Left ventricle myocardium superior (tissue), 1 donor: ENCODE measurements around the gene GDI1. TPM values are rescaled to one million over a fixed set of nuclear protein-coding genes. Genes with fewer than 3 reads are reported as not detected.

ENCODE experiments used
- ATAC-seq: fragments of 200-7000 bp; cut with Tn5 transposase; one replicate; pipeline ENCODE4 v1.9.1; 2020; ENCODE audit warnings: mild to moderate bottlenecking, moderate library complexity
- DNase-seq: peaks from one replicate; pipeline ENCODE4 v3.0.0-alpha.2; 2020
- intact Hi-C: fragments of 100-400 bp; cut with micrococcal nuclease; formaldehyde crosslinking; loops from one replicate; pipeline ENCODE4 v1.11.0; 2022
- total RNA-seq: library from RNA; stranded (reverse); fragmentation: NEBNext Ultra II Directional; extraction: Animal tissue kit (Norgen Biotek cat#: 25700); gene quantifications from one replicate; pipeline ENCODE4 v1.2.1, GENCODE V29; 2021
- donor health status: DM: no; HTN: yes; CAD: no; lungs with severe emphysema.

The GDI1 gene
- total RNA-seq, 1 donor from 2014 or later = 86.2 TPM

- ATAC-seq = no peak
- intact Hi-C loops = no loop called here
- DNase-seq = peak; percentile 23
Observed at GRCh38 chrX:154472685-154473632, 36.0 kb downstream of the GDI1 start.

- intact Hi-C loops = no loop called here
- peak; percentile 9 for DNase-seq
- ATAC-seq = no peak
Observed at GRCh38 chrX:154473683-154474082, 36.7 kb downstream of the GDI1 start.

DNA sequence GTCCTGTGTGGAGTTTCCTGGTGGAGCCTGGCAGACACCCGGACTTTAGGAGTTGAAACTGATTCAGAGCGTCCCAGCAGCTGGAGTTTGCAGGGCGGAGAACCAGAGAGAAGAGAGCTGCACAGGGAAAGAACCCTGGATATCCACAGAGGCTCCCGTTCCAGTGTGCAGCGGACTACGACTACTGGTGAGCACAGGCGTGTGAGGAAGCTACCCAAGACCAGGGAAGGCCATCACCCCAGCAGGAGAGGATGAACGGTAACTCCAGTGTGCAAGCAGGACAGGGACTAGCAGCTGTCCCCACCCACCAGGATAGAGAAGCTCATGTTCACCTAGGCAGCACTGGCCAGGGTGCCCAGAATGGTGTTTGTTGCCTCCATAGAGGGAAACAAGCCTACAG, 39.9 kb downstream of the GDI1 start:
- no peak for ATAC-seq
- intact Hi-C loops = no loop called here
- DNase-seq = no peak

DNA sequence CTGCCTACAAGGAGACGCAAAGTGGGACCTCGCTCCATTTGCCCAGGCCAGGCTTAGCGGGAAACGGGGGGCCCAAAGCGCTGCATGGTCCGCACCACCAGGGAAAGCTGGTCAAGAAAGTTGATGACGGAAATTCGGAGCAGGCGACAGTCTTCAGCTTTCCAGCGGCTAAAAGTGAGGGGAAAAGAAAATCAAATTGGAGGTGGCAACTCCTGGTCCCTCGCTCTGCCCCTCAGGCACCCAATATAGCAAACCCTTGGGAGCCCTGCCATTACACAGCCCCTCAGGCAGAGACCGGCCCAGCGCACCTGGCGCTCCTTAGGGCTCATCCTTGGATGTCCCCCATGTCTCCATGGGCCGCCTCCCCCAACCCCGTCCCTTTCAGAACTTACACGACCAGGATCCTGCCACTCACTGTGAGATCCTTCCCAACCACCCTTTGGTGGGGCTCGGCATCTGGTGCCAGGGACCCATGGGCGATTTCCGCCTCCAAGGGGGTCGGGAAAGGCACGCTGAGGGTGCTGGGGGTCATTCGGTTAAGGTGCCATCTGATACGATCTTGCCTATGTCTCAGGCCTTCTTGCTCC, 41.0 kb downstream of the GDI1 start:
- intact Hi-C loops = no loop called here
- no peak for DNase-seq
- no peak for ATAC-seq

DNA sequence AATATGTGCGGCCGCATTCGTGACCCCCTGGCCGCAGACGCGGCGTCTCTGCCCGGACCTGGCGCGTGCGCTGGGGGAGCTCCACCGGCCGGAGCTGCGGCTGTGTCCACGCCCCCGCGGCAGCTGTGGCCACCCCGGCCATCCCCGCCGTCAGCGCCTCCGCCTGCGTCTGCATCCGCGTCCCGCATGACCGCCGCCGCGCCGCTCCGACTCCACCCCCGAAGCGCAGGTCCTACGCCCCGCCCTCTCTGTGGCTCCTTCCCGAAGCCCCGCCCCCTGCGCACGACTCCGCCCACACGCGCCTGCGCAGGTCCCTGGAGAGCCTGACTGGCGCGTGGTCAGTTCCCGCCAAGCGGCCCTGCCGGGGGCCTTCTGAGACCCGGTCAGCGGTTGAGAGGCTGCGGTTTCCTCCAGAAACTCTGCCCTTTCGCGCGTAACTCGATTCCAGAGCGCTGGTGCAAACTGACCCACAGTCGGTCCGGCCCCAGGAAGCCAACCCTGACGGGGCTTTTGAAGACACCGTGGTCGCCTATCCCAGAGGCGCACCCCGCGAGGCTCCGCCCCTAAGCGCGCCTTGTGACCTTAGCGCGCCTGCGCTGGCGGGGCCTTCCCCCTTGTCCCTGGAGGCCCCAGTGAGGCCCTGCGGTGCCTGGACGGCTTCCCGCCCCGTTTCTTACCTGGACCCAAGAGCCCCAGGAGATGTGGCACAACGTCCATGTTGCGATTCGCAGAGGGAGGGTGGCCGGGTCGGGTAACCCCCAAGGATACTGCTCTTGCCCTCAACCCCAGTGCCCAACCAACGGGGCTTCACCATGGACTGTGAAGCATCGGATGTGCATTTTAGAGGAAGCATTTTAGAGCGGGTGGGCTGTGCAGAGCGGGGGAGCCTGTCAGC, 42.0 kb downstream of the GDI1 start, which contains the start of gene LAGE3:
Gene LAGE3 (minus strand): TSS at position 554 of the 895 bp plus-strand sequence. CDS start 366 bp downstream, at position 188.
- peak; percentile 95 for DNase-seq
- intact Hi-C loops = no loop called here
- peak; percentile 97 for ATAC-seq

GRCh38 chrX:154481195-154481594, 44.2 kb downstream of the GDI1 start:
- DNase-seq (no peak), ATAC-seq (no peak)
- intact Hi-C loops = no loop called here

DNA sequence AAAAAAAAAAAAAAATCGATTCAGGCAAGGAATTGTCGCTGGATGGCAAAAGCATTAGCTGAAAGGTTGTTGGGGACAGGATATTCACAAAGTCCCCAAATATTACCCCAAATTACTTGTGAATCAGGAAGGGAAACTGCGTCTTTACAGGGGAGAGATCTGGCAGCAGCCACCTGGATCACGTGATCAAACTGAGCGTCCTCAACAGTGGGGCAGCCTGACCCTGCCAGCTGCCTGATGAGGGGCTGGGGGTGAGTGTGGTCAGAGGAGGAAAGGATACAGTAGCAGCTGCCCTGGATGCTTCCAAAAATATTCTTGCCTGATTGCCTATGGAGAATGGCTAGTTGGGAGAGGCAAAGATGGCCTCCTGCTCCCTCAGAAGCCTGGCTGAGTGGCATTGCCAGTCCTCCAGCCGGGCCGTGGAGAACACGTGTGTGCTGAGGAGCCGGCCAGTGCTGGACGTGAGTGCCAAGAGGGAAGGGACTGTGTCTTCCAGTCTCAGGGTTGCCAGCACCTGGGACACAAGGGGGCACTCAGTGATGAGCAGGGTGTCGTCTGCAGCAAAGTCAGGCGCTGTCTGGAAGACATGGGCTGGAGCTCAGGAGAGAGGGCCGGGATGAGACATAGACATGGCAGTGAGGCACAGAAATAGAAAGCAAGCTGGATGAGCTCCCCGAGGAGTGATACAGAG, 45.1 kb downstream of the GDI1 start:
- no peak for DNase-seq
- intact Hi-C loops = no loop called here
- no peak for ATAC-seq

GRCh38 chrX:154482786-154483185, 45.8 kb downstream of the GDI1 start:
- intact Hi-C loops = no loop called here
- DNase-seq (no peak), ATAC-seq (no peak)

DNA sequence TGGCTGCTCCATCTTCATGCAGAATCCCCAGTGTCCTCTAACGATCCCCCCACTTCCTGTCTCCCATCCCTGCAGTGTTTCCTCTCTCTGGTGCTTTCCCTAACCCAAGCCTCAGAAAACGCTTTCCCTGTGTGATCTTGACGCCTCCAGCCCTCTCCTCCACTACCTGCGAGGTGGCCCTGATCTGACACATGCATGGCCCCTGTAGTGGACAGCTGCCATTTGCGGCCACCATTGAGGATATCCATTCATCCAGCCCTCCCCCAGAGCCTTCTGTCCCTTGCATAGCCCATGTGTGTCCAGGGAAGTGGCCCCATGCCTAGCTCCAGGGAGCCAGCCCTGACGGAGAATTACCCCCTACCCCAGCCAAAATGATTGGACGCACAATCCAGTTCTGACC, 46.4 kb downstream of the GDI1 start:
- intact Hi-C loops = no loop called here
- ATAC-seq (no peak), DNase-seq (no peak)

GRCh38 chrX:154484255-154485149, 47.5 kb downstream of the GDI1 start:
- ATAC-seq = no peak

DNA sequence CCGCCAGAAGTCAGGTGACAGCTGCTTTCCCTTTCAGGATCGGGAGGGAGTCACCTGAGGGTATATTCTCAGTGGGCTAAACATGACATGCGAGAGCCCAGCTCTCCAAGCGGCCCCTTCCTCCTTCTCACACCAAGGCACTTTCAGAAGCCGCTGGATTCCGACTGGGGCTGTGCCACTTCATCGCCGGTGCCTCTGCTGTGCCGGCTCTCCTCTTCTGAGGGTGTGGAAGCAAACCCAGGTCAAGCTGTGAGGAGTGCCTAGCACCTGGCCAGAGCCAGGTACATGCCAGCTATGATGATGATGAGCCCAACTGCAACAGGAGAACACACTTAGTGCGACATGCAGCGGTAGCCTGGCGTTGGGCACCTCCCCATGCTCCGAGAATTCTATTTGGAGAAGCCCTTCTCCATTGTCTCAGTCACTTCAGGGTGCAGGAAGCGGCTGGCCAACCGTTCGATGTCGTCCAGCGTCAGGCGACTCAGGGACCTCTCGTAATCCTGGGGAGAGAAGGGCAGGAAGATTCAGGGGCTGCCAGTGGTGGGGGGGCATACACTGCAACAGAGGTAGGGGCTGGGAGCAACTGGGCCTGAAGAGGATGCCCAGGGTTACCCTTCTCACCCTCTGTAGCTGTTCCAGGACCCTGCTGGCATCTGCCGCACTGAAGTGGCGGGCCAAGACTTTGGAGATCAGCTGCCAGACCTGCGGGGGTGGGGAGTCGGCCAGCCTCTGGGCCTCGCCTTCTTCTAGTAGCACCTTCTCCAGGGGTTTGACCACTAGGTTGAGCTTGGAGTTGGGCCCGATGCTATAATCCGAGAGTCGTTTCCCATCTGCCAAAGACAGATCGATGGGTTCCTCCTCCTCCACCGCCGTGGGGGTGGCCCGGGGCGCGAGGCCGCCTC, 48.4 kb downstream of the GDI1 start:
- peak; percentile 7 for ATAC-seq
- intact Hi-C loops = no loop called here
- peak; percentile 52 for DNase-seq

More at GRCh38 chrX:154484255-154485149, 47.5 kb downstream of the GDI1 start:
- no peak for DNase-seq
- intact Hi-C loops = no loop called here

- ATAC-seq (peak; percentile 1), DNase-seq (peak; percentile 67)
Observed at GRCh38 chrX:154486052-154486395, 49.1 kb downstream of the GDI1 start.

GRCh38 chrX:154486396-154487207, 49.6 kb downstream of the GDI1 start, which contains the start of gene UBL4A:
TSS of gene UBL4A (minus strand) at chrX:154486615. CDS start at chrX:154486584, 31 bp downstream.
- DNase-seq (peak; percentile 78), ATAC-seq (peak; percentile 48)
- intact Hi-C loops = no loop called here

More at GRCh38 chrX:154486052-154486395, 49.1 kb downstream of the GDI1 start:
- intact Hi-C loops = no loop called here

DNA sequence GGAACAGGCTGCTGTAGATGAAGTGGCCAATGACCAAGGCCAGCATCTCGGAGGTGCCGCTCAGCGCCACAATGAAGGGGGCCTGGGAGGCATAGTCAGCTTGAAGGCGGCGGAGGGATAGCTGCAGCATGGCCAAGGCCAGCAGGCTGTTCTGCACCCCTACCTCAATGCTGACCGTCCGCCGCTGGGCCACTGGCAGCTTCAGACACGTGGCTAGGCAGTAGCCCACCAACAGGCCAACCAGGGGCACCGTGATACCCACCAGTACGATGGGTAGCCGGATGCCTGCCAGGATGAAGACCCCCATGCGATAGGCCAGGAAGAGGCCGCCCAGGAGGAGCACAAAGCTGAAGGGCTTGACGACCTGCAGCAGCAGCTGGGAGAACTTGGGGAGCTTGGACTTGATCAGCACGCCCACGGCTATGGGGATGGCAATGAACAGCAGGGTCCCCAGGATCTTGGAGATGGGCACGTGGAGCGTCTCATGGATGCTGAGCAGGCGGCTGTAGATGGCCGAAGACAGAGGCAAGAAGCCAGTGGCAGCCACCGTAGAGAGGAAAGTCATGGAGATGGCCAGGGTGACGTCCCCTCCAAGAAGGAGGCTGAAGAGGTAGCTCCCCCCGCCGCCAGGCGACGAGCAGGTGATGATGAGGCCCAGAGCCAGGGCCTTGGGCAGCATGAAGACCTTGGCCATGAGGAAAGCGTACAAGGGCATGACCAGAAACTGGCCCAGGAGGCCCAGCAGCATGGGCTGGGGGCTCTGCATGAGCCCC, 50.8 kb downstream of the GDI1 start:
- intact Hi-C loops = no loop called here
- ATAC-seq (no peak), DNase-seq (no peak)

GRCh38 chrX:154488336-154489075, 51.6 kb downstream of the GDI1 start:
- intact Hi-C loops = no loop called here
- DNase-seq = no peak
- no peak for ATAC-seq
